K562 (cell line): ENCODE results near the gene ZFYVE1. TPM values are rescaled to one million over a fixed set of nuclear protein-coding genes. Genes with fewer than 3 reads are reported as not detected.
A peak's percentile ranks its signal among the peaks of the same experiment; 100 is the strongest.

ENCODE experiments used
- CREB3 ChIP-seq: fragments of 450-650 bp; conservative IDR thresholded peaks from 2 replicates; pipeline ENCODE4 v1.6.1; 2016; ENCODE audit warnings: missing genetic modification characterization, low read depth, mild to moderate bottlenecking, missing compliant biosample characterization, moderate library complexity
- DMBX1 ChIP-seq: fragments of 250-450 bp; sonication (Bioruptor Pico); IDR thresholded peaks from 2 replicates; pipeline ENCODE4 v1.8.0; 2022; ENCODE audit warnings: inconsistent platforms, mild to moderate bottlenecking, moderate library complexity, borderline replicate concordance
- FOXK2 ChIP-seq, 2 experiments: fragments of 450-650 bp; IDR thresholded peaks in 1 of 2; conservative IDR thresholded peaks in 1 of 2; 2 replicates each; pipeline ENCODE4 v1.6.1; 2016; ENCODE audit warnings: low read depth in 2 of 2, mild to moderate bottlenecking in 1 of 2
- MAZ ChIP-seq, 2 experiments: fragments of 450-650 bp in 1 of 2; sonication (generic) in 1 of 2; formaldehyde crosslinking; IDR thresholded peaks in 1 of 2; conservative IDR thresholded peaks in 1 of 2; 2 replicates each; pipeline versions ENCODE4 v1.4.0 to v1.5.0; 2020; ENCODE audit warnings: mild to moderate bottlenecking in 1 of 2, missing genetic modification reagents in 1 of 2
- MECOM ChIP-seq: fragments of 250-450 bp; sonication (Bioruptor Pico); IDR thresholded peaks from 2 replicates; pipeline ENCODE4 v1.8.0; 2022; ENCODE audit warnings: inconsistent platforms
- NR2C1 ChIP-seq, 2 experiments: fragments of 450-650 bp; IDR thresholded peaks; 2 replicates each; pipeline ENCODE4 v1.6.1; 2017; ENCODE audit warnings: mild to moderate bottlenecking in 2 of 2, antibody characterized with exemption in 1 of 2, inconsistent platforms in 1 of 2, missing compliant biosample characterization in 1 of 2, missing genetic modification characterization in 1 of 2
- SMAD4 ChIP-seq: fragments of 250-450 bp; sonication (Bioruptor Pico); conservative IDR thresholded peaks from 2 replicates; pipeline ENCODE4 v1.8.0; 2021; ENCODE audit warnings: inconsistent platforms, mild to moderate bottlenecking, moderate library complexity
- TEAD2 ChIP-seq: fragments of 450-650 bp; IDR thresholded peaks from 2 replicates; pipeline ENCODE4 v1.6.1; 2016; ENCODE audit warnings: missing genetic modification characterization, control low read depth, missing compliant biosample characterization
- TSHZ1 ChIP-seq: fragments of 250-450 bp; sonication (Bioruptor Pico); IDR thresholded peaks from 2 replicates; pipeline ENCODE4 v1.4.0; 2020; ENCODE audit warnings: mild to moderate bottlenecking, moderate library complexity
- ZBTB17 ChIP-seq: fragments of 450-650 bp; formaldehyde crosslinking; IDR thresholded peaks from 2 replicates; pipeline ENCODE4 v1.4.0; 2020; ENCODE audit warnings: mild to moderate bottlenecking
- ZNF184 ChIP-seq: sonication (generic); formaldehyde crosslinking; IDR thresholded peaks from 2 replicates; pipeline ENCODE4 v1.5.0; 2020; ENCODE audit warnings: missing genetic modification reagents
- ZNF311 ChIP-seq: fragments of 250-450 bp; sonication (Bioruptor Pico); IDR thresholded peaks from 2 replicates; pipeline ENCODE4 v1.4.0; 2020; ENCODE audit warnings: mild to moderate bottlenecking, moderate library complexity
- ZNF518B ChIP-seq: fragments of 250-450 bp; sonication (Bioruptor Pico); IDR thresholded peaks from 2 replicates; pipeline ENCODE4 v1.5.0; 2021; ENCODE audit warnings: mild to moderate bottlenecking, moderate library complexity
- ZNF740 ChIP-seq, 3 experiments: fragments of 200-800 bp in 1 of 3; sonication (Bioruptor generic) in 1 of 3; sonication (generic) in 1 of 3; formaldehyde crosslinking in 1 of 3; IDR thresholded peaks; 2 replicates each; pipeline versions ENCODE4 v1.6.1 to v1.8.0; 2016 to 2022; ENCODE audit warnings: mild to moderate bottlenecking in 2 of 3, missing compliant biosample characterization in 2 of 3, missing genetic modification characterization in 2 of 3, missing genetic modification reagents in 1 of 3
- ZNF79 ChIP-seq: fragments of 250-450 bp; sonication (Bioruptor Pico); IDR thresholded peaks from 2 replicates; pipeline ENCODE4 v1.4.0; 2020; ENCODE audit warnings: low read depth, mild to moderate bottlenecking, moderate library complexity
- polyA plus RNA-seq, 8 experiments: library from polyadenylated mRNA; depleted of rRNA in 4 of 8; stranded (reverse) in 5 of 8; unstranded in 3 of 8; fragments of >200 nt; fragmentation: Nextera tagmentation in 2 of 8; fragmentation: Illumina TruSeq in 1 of 8; extraction: Ambion mirVana in 2 of 8; extraction: Trizol in 1 of 8; gene quantifications; 2 replicates each; pipeline versions ENCODE4 v1.2.1 to v1.2.3, GENCODE V29; 2011 to 2014; ENCODE audit warnings: inconsistent platforms in 1 of 8, missing spikeins in 1 of 8
- total RNA-seq, 7 experiments: library from RNA; depleted of rRNA in 6 of 7; stranded (reverse); fragments of >200 nt in 6 of 7; fragmentation: Illumina TruSeq in 2 of 7; extraction: Trizol in 2 of 7; gene quantifications; 2 replicates each; pipeline versions ENCODE4 v1.2.1 to v1.2.3, GENCODE V29; 2011 to 2021; ENCODE audit warnings: low replicate concordance in 1 of 7

Gene ZFYVE1
- total and polyA plus RNA-seq, 9 of the 15 experiments (the other 6 are each of a cell fraction or from before 2014, with no cell fraction given): 0.62 to 5.5 (median 3.4) TPM

GRCh38 chr14:73027984-73028383 is 1.1 kb upstream of the ZFYVE1 start (continued):
- TF ChIP-seq NR2C1 (IDR thresholded peaks at IDR 0.05): no peak
- peak; percentile 83 for TF ChIP-seq NR2C1 (tag; IDR thresholded peaks at IDR 0.05)
- peak; percentile 89 for TF ChIP-seq CREB3
- TF ChIP-seq FOXK2 (conservative IDR thresholded peaks at IDR 0.05 in 1 of 2, IDR thresholded peaks at IDR 0.05 in 1 of 2; ENCODE audit: low read depth in 2 of 2): no peak
- 0 out of 2 replicates have a peak, but pooled peaks have one; percentile 50 for TF ChIP-seq TEAD2 (tag)
- TF ChIP-seq ZNF518B: no peak
- TF ChIP-seq ZNF79 (CRISPR knock-in tag): peak; percentile 63; the same call in 1 of the 2 replicates
- 0 out of 4 replicates have a peak, but pooled peaks of 1 of the 2 experiments have one; percentile 15 for TF ChIP-seq MAZ (CRISPR knock-in tag; conservative IDR thresholded peaks at IDR 0.05 in 1 of 2, IDR thresholded peaks at IDR 0.05 in 1 of 2)
- TF ChIP-seq DMBX1 (CRISPR knock-in tag): peak; percentile 97
- TF ChIP-seq MECOM (CRISPR knock-in tag): peak; percentile 51; the same call in 1 of the 2 replicates
- no peak for TF ChIP-seq ZNF184 (CRISPR knock-in tag)
- peak; percentile 29; the same call in 1 of the 2 replicates for TF ChIP-seq ZBTB17 (CRISPR knock-in tag)
- no peak for TF ChIP-seq ZNF740 (CRISPR knock-in tag; IDR thresholded peaks at IDR 0.05)
- TF ChIP-seq ZNF740 (tag; IDR thresholded peaks at IDR 0.05): peak in 1 of 2 experiments; percentile 87; a peak in 2 of 4 replicates
- peak; percentile 91 for TF ChIP-seq SMAD4 (CRISPR knock-in tag)
- peak; percentile 87 for TF ChIP-seq ZNF311 (CRISPR knock-in tag)
- peak; percentile 65 for TF ChIP-seq TSHZ1 (CRISPR knock-in tag)
